HuH-7.5 (cell line): ENCODE results near the gene CASP8AP2.
"Not testable (repeated sequence)": the region's sequence is repeated elsewhere in the genome, so short reads cannot be mapped to it uniquely, and the experiment has no call there.

Source experiments
- DNase-seq: peaks from one replicate; pipeline ENCODE4 v3.0.0; 2011; ENCODE audit warnings: low spot score

Gene CASP8AP2

GRCh38 chr6:89826029-89826528, 3.6 kb upstream of the CASP8AP2 start:
- no peak for DNase-seq

- DNase-seq, result not testable (repeated sequence)
Measured at GRCh38 chr6:89828475-89828987, 1.1 kb upstream of the CASP8AP2 start.

GRCh38 chr6:89828988-89829471, 650 bp upstream of the CASP8AP2 start:
- DNase-seq, result no peak

- no peak for DNase-seq
Measured at GRCh38 chr6:89830170-89830809, 610 bp downstream of the CASP8AP2 start.

GRCh38 chr6:89834884-89835792, 5.5 kb downstream of the CASP8AP2 start:
- no peak for DNase-seq

GRCh38 chr6:89836639-89837222, 7.1 kb downstream of the CASP8AP2 start:
- no peak for DNase-seq

- DNase-seq, result no peak
Measured at GRCh38 chr6:89840538-89840937, 10.9 kb downstream of the CASP8AP2 start.

GRCh38 chr6:89842228-89842627, 12.5 kb downstream of the CASP8AP2 start:
- no peak for DNase-seq

- no peak for DNase-seq
Measured at GRCh38 chr6:89843070-89843469, 13.4 kb downstream of the CASP8AP2 start.

- not testable (repeated sequence) for DNase-seq
Measured at GRCh38 chr6:89847513-89847912, 17.8 kb downstream of the CASP8AP2 start.

- DNase-seq, result no peak
Measured at GRCh38 chr6:89853068-89853467, 23.4 kb downstream of the CASP8AP2 start.

GRCh38 chr6:89858041-89858440, 28.4 kb downstream of the CASP8AP2 start:
- no peak for DNase-seq

- DNase-seq, result no peak
Measured at GRCh38 chr6:89859744-89860143, 30.1 kb downstream of the CASP8AP2 start.

- no peak for DNase-seq
Measured at GRCh38 chr6:89862273-89862672, 32.6 kb downstream of the CASP8AP2 start.

GRCh38 chr6:89862698-89863097, 33.0 kb downstream of the CASP8AP2 start:
- no peak for DNase-seq

- DNase-seq, result no peak
Measured at GRCh38 chr6:89866024-89866678, 36.5 kb downstream of the CASP8AP2 start.

- DNase-seq, result no peak
Measured at GRCh38 chr6:89873721-89874120, 44.0 kb downstream of the CASP8AP2 start.

- no peak for DNase-seq
Measured at GRCh38 chr6:89874438-89874837, 44.8 kb downstream of the CASP8AP2 start.

GRCh38 chr6:89886378-89887120, 56.9 kb downstream of the CASP8AP2 start:
- DNase-seq, result no peak

GRCh38 chr6:89887452-89888137, 57.9 kb downstream of the CASP8AP2 start:
- peak; percentile 23 for DNase-seq

- no peak for DNase-seq
Measured at GRCh38 chr6:89888138-89888514, 58.4 kb downstream of the CASP8AP2 start.
